NCI-H345 treated with DMSO at 0.1 percent for 48 hours (cell line): ENCODE measurements around the gene CDH10.

ENCODE experiments used
- DNase-seq: peaks from one replicate; lab custom pipeline; 2025; ENCODE audit not compliant: unreplicated experiment; lab: John Stamatoyannopoulos, UW

The CDH10 gene

DNA sequence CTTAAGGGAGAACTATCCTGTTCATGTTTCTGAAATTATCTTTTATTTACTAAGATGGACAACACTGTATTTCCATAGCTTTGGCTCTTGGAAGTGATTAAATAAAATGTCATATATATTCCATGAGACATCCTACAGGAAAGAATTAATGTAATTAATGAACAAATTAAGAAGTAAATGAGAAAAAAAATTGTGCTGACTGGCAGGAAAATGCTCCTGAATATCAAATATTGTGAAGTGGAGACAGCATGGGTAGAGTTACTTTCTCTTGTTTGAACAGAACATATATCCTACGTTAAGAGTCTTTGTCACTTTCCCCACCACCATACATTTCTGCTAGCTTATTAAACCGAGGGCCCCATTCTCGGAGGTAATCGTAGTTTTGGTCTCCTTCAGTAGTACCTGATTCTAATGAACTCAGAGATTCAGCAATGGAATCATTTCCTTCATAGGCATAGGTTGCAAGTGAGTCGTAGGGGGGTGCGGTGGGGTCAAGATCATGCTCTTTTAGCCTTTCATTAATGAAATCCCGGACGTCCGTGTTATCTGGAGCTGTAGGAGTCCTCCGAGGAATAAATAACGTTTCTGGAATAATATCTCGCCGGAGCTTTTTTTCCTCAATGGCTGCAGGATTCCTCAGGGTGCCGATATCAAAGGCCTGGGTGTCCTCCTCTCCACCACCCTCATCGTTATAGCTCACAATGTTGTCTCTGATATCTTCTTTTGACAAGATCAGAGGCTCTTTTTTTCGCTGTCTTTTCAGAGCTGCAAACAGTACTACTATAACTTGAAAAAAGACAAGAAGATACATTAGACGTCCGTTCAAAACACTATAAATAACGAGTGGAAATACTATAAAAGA lies 157.2 kb downstream of the CDH10 start:
- no peak for DNase-seq

DNA sequence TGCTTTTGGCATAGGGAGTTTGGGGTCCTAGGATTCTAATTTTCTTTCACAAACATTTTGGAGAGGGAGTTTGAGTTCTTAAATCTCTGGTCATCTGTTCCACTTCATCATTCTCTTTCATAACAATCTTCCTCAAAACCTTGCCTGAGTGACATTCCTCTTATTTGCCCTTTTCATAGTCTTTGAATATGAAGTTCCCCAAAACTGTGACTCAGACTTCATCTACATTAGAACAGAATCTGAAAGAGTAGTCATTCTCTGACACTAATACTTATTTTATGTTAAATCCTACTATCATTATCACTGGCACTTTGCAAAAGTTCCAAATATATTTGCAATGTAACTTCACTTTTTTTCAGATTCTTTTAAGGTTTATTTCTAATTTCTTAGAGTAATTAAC lies 163.8 kb downstream of the CDH10 start:
- DNase-seq = no peak

GRCh38 chr5:24477958-24478357 lies 166.8 kb downstream of the CDH10 start:
- DNase-seq = no peak

GRCh38 chr5:24475101-24475500 lies 169.7 kb downstream of the CDH10 start:
- DNase-seq = no peak

GRCh38 chr5:24474685-24475084 lies 170.1 kb downstream of the CDH10 start:
- DNase-seq = no peak

DNA sequence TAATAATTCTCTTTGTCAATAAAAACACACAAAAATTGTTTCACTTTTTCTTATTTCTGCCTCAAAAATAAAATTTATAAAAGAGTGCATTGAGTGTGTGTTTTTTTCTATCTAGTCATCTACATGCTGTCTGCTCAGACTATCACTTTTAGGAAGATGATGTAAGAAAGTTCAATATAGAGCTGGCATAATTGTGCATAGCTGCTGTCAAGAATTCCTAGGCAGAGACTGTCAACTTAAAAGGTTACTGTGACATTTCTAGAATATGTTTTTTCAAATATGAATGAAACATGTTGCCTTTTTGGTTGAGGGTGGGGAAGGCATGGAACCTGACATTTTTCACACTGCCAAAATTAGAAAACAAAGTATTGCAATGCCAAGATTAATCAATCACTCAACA lies 172.3 kb downstream of the CDH10 start:
- no peak for DNase-seq

GRCh38 chr5:24444414-24444813 lies 200.4 kb downstream of the CDH10 start:
- no peak for DNase-seq

DNA sequence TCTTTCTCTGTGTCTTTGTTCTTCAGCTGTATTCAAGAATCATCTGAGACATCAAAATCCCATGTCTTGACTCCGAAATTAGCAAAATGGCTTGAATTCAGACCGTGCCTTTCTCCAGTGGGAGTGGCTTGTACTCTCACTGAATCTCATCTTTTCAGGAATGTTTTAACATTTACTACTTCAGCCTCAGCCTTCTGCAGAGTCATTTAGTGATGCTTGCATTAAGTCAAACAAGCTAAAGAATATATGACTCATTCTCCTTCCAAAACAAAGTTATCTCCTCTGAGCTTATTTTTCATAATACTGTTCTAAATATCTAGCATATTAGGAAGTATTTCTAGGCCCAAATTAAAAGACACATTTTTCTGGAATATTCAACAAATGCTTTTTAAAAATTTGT lies 205.3 kb downstream of the CDH10 start:
- no peak for DNase-seq
